ENCODE measurements around the gene INPP5J.

GRCh38 chr22:31100762-31101525 lies 21.8 kb upstream of the INPP5J start:
- TF ChIP-seq CTCF (IDR thresholded peaks at IDR 0.05) = no peak
- TF ChIP-seq POLR2A (IDR thresholded peaks at IDR 0.05) = no peak

Measured in ovary (tissue), 3 donors.